IMR-90 (cell line): ENCODE data around the gene CLEC16A. TPM values are rescaled to one million over a fixed set of nuclear protein-coding genes. Genes with fewer than 3 reads are reported as not detected.
A peak's percentile ranks its signal among the peaks of the same experiment; 100 is the strongest.

Experiments
- ATAC-seq: fragments of 200-7000 bp; cut with Tn5 transposase; 2 replicates; pipeline ENCODE4 v1.9.1; 2020; ENCODE audit warnings: low read depth, mild to moderate bottlenecking, moderate library complexity
- BruUV-seq: library from RNA; stranded (reverse); fragments of 400-500 nt; replicated peaks from 2 replicates; lab custom pipeline; 2021; lab: Mats Ljungman, UMichigan
- CTCF ChIA-PET: fragments of 300-600 bp; formaldehyde crosslinking; extraction: SDS; loops from one replicate; lab custom pipeline; 2021; ENCODE audit warnings: antibody characterized with exemption; lab: Yijun Ruan, JAX
- POLR2A ChIA-PET: fragments of 300-600 bp; sonication (Branson Sonifier 250); formaldehyde crosslinking; loops from one replicate; lab custom pipeline; 2022; ENCODE audit warnings: antibody characterized with exemption; ENCODE audit not compliant: unreplicated experiment; lab: Charles Lee
- DNase-seq: peaks from one replicate; pipeline ENCODE4 v3.0.0; 2013
- H2AFZ ChIP-seq: replicated peaks from 2 replicates; pipeline ENCODE3; 2013; ENCODE audit warnings: low read length, mild to moderate bottlenecking; ENCODE audit not compliant: poor library complexity
- H2AK5ac ChIP-seq: 2 replicates; pipeline ENCODE4 v1.6.1; 2013; ENCODE audit warnings: low read depth, low read length, inconsistent platforms
- H2AK9ac ChIP-seq: replicated peaks from 2 replicates; pipeline ENCODE3; 2013; ENCODE audit warnings: mild to moderate bottlenecking, low read depth, low read length, moderate library complexity; ENCODE audit not compliant: poor library complexity
- H2BK120ac ChIP-seq: 2 replicates; pipeline ENCODE4 v1.6.1; 2013; ENCODE audit warnings: low read depth, low read length, inconsistent platforms
- H2BK15ac ChIP-seq: 3 replicates; pipeline ENCODE4 v1.6.1; 2013; ENCODE audit warnings: low read depth, low read length, inconsistent platforms
- H2BK20ac ChIP-seq: 2 replicates; pipeline ENCODE4 v1.6.1; 2013; ENCODE audit warnings: low read depth, mild to moderate bottlenecking, inconsistent platforms, low read length, moderate library complexity
- H2BK5ac ChIP-seq: 2 replicates; pipeline ENCODE4 v1.6.1; 2013; ENCODE audit warnings: mild to moderate bottlenecking, low read depth, low read length, inconsistent platforms; ENCODE audit not compliant: poor library complexity, severe bottlenecking
- H3K14ac ChIP-seq: replicated peaks from 2 replicates; pipeline ENCODE4 v1.6.1; 2013; ENCODE audit warnings: low read depth, low read length, inconsistent platforms
- H3K18ac ChIP-seq: 2 replicates; pipeline ENCODE4 v1.6.1; 2013; ENCODE audit warnings: low read depth, low read length, control low read depth
- H3K23ac ChIP-seq: 2 replicates; pipeline ENCODE4 v1.6.1; 2013; ENCODE audit warnings: low read depth, low read length, inconsistent platforms
- H3K27ac ChIP-seq: 2 replicates; pipeline ENCODE4 v1.5.1; 2013; ENCODE audit warnings: mild to moderate bottlenecking, control low read depth, low read length; ENCODE audit not compliant: insufficient read depth
- H3K27me3 ChIP-seq: 2 replicates; pipeline ENCODE4 v1.6.1; 2013; ENCODE audit warnings: low read length; ENCODE audit not compliant: control insufficient read depth, insufficient read depth
- H3K36me3 ChIP-seq: 2 replicates; pipeline ENCODE4 v1.6.1; 2013; ENCODE audit warnings: low read length, mixed read lengths; ENCODE audit not compliant: control insufficient read depth, insufficient read depth
- H3K4ac ChIP-seq: 2 replicates; pipeline ENCODE4 v1.6.1; 2013; ENCODE audit warnings: low read depth, low read length, inconsistent platforms
- H3K4me1 ChIP-seq: 2 replicates; pipeline ENCODE4 v1.6.1; 2013; ENCODE audit warnings: low read length, mixed read lengths; ENCODE audit not compliant: control insufficient read depth, insufficient read depth
- H3K4me2 ChIP-seq: 2 replicates; pipeline ENCODE4 v1.6.1; 2013; ENCODE audit warnings: low read depth, mild to moderate bottlenecking, control low read depth, low read length, moderate library complexity
- H3K4me3 ChIP-seq: 2 replicates; pipeline ENCODE4 v1.5.1; 2013; ENCODE audit warnings: low read depth, mild to moderate bottlenecking, control low read depth, low read length, moderate library complexity; ENCODE audit not compliant: insufficient read depth
- H3K56ac ChIP-seq: 2 replicates; pipeline ENCODE4 v1.6.1; 2013; ENCODE audit warnings: low read length, inconsistent platforms; ENCODE audit not compliant: insufficient read depth; ENCODE audit errors: extremely low read depth
- H3K79me1 ChIP-seq, 2 experiments: 2 replicates each; pipeline ENCODE4 v1.6.1; 2013; ENCODE audit warnings: low read length in 2 of 2, inconsistent platforms in 1 of 2, low read depth in 1 of 2
- H3K9ac ChIP-seq: 2 replicates; pipeline ENCODE4 v1.6.1; 2013; ENCODE audit warnings: low read depth, low read length, control low read depth
- H3K9me1 ChIP-seq: 2 replicates; pipeline ENCODE4 v1.6.1; 2013; ENCODE audit warnings: low read length, inconsistent platforms; ENCODE audit not compliant: insufficient read depth
- H3K9me3 ChIP-seq: 2 replicates; pipeline ENCODE4 v1.6.1; 2013; ENCODE audit warnings: low read length; ENCODE audit not compliant: control insufficient read depth, insufficient read depth
- H4K20me1 ChIP-seq: 2 replicates; pipeline ENCODE4 v1.6.1; 2013; ENCODE audit warnings: low read length, inconsistent platforms; ENCODE audit not compliant: insufficient read depth
- H4K5ac ChIP-seq: 2 replicates; pipeline ENCODE4 v1.6.1; 2013; ENCODE audit warnings: mild to moderate bottlenecking, low read depth, low read length, control low read depth
- H4K8ac ChIP-seq, 2 experiments: 2 replicates each; pipeline ENCODE4 v1.6.1; 2013; ENCODE audit warnings: low read depth in 2 of 2, low read length in 2 of 2, control low read depth in 1 of 2, inconsistent platforms in 1 of 2
- H4K91ac ChIP-seq: 2 replicates; pipeline ENCODE4 v1.6.1; 2013; ENCODE audit warnings: low read depth, low read length, inconsistent platforms; ENCODE audit not compliant: insufficient read depth
- BHLHE40 ChIP-seq: fragments of 150-350 bp; IDR thresholded peaks from 2 replicates; pipeline ENCODE4 v1.6.1; 2016; ENCODE audit warnings: mild to moderate bottlenecking, low read depth, low read length
- CEBPB ChIP-seq: IDR thresholded peaks from 2 replicates; pipeline ENCODE4 v1.6.1; 2012; ENCODE audit warnings: low read depth, low read length, improper control_type of control experiment
- CHD1 ChIP-seq: IDR thresholded peaks from 2 replicates; pipeline ENCODE4 v1.6.1; 2012; ENCODE audit warnings: low read depth, low read length, improper control_type of control experiment
- CTCF ChIP-seq: conservative IDR thresholded peaks from 2 replicates; pipeline ENCODE4 v1.5.1; 2012; ENCODE audit warnings: mild to moderate bottlenecking, low read depth, low read length, improper control_type of control experiment
- ELK1 ChIP-seq: fragments of 150-350 bp; IDR thresholded peaks from 2 replicates; pipeline ENCODE4 v1.6.1; 2016; ENCODE audit warnings: low read depth, mild to moderate bottlenecking, low read length, moderate library complexity, borderline replicate concordance
- FOS ChIP-seq: fragments of 150-350 bp; IDR thresholded peaks from 2 replicates; pipeline ENCODE4 v1.6.1; 2016; ENCODE audit warnings: low read depth, low read length
- MAFK ChIP-seq: IDR thresholded peaks from 2 replicates; pipeline ENCODE4 v1.6.1; 2012; ENCODE audit warnings: low read depth, low read length, improper control_type of control experiment
- MAZ ChIP-seq: IDR thresholded peaks from 2 replicates; pipeline ENCODE4 v1.6.1; 2012; ENCODE audit warnings: low read depth, mild to moderate bottlenecking, low read length, improper control_type of control experiment, moderate library complexity, borderline replicate concordance
- NFE2L2 ChIP-seq: fragments of 150-350 bp; IDR thresholded peaks from 2 replicates; pipeline ENCODE4 v1.6.1; 2016; ENCODE audit warnings: low read depth, mild to moderate bottlenecking, low read length
- POLR2A ChIP-seq: IDR thresholded peaks from 2 replicates; pipeline ENCODE4 v1.6.1; 2012; ENCODE audit warnings: mild to moderate bottlenecking, low read depth, low read length
- RFX5 ChIP-seq: IDR thresholded peaks from 2 replicates; pipeline ENCODE4 v1.8.0; 2012; ENCODE audit warnings: low read depth, mild to moderate bottlenecking, low read length, moderate library complexity
- SMC3 ChIP-seq: fragments of 150-350 bp; IDR thresholded peaks from 2 replicates; pipeline ENCODE4 v1.6.1; 2016; ENCODE audit warnings: low read depth, mild to moderate bottlenecking, antibody characterized with exemption, low read length, moderate library complexity
- USF2 ChIP-seq: fragments of 150-350 bp; IDR thresholded peaks from 2 replicates; pipeline ENCODE4 v1.6.1; 2017; ENCODE audit warnings: mild to moderate bottlenecking, antibody characterized with exemption, low read length, low read depth
- WGBS, 2 experiments: methylation state at CpG; one replicate each; pipeline versions ENCODE4 v1.1.5 to v1.1.7; 2013; ENCODE audit warnings: missing lambda C conversion rate in 2 of 2; ENCODE audit not compliant: insufficient read length in 1 of 2; ENCODE audit errors: extremely low coverage in 2 of 2; 5-methylcytosine and 5-hydroxymethylcytosine counted together
- dilution Hi-C: fragments of 300-500 bp; cut with HindIII; formaldehyde crosslinking; loops from one replicate; pipeline ENCODE4 v1.14.3; 2018; ENCODE audit warnings: low sequenced_read_pairs; ENCODE audit not compliant: unreplicated experiment
- in situ Hi-C: fragments of 300-500 bp; cut with MboI; formaldehyde crosslinking; loops from 3 replicates; pipeline ENCODE4 v1.14.3; 2019; ENCODE audit warnings: low sequenced_read_pairs, inconsistent platforms, mixed read lengths
- intact Hi-C: fragments of 100-400 bp; cut with micrococcal nuclease; formaldehyde crosslinking; loops from 2 replicates; pipeline ENCODE4 v1.10.0; 2022
- polyA plus RNA-seq, 3 experiments: library from polyadenylated mRNA; depleted of rRNA; stranded (reverse); fragments of >200 nt; gene quantifications; 2 replicates each; pipeline ENCODE4 v1.2.3, GENCODE V29; 2012; ENCODE audit warnings: low replicate concordance in 1 of 3
- total RNA-seq: library from RNA; depleted of rRNA; stranded (reverse); fragments of >200 nt; gene quantifications from 2 replicates; pipeline ENCODE4 v1.2.3, GENCODE V29; 2012

Gene CLEC16A
- total and polyA plus RNA-seq, 2 of the 4 experiments (the other 2 are of a cell fraction), result 15.9 to 16.5 TPM

- no TSS peak for BruUV-seq
- TF ChIP-seq RFX5 (no peak), NFE2L2 (no peak), CHD1 (no peak), CTCF (no peak), MAZ (no peak), CEBPB (no peak), BHLHE40 (no peak), SMC3 (no peak), POLR2A (no peak), ELK1 (no peak), USF2 (no peak), FOS (no peak), MAFK (no peak)
- Histone ChIP-seq H3K27me3 (no peaks in the 10 kb centered on the region), H4K8ac (peak overlapping the region; percentile 64 to 92), H2BK120ac (peak overlapping the region; percentile 98), H3K27ac (peak overlapping the region; percentile 93), H4K91ac (peak overlapping the region; percentile 98), H3K9me1 (peaks cover 50% of the 10 kb centered on the region), H3K56ac (peak overlapping the region; percentile 53; the same call in 1 of the 2 replicates), H3K9ac (0 out of 2 replicates have a peak overlapping the region, but pooled peaks have one; percentile 38), H2BK5ac (peak overlapping the region; percentile 93), H3K79me1 (peaks cover 0 to 42% of the 10 kb centered on the region in 2 experiments; a peak in 3 of 4 replicates), H3K4me1 (peaks cover 49% of the 10 kb centered on the region), H2BK20ac (peak overlapping the region; percentile 98), H3K4ac (peak overlapping the region; percentile 96), H2BK15ac (peak overlapping the region; percentile 94), H3K36me3 (no peaks in the 10 kb centered on the region), H2AK9ac (peak overlapping the region; percentile 29), H4K20me1 (0 out of 2 replicates have a peak, but pooled peaks cover 3% of the 10 kb centered on the region), H3K18ac (peak overlapping the region; percentile 97), H3K4me3 (no peak overlapping the region), H3K4me2 (no peak overlapping the region), H3K23ac (peak overlapping the region; percentile 90; the same call in 1 of the 2 replicates), H3K9me3 (no peaks in the 10 kb centered on the region), H2AK5ac (peak overlapping the region; percentile 98), H4K5ac (peak overlapping the region; percentile 97), H3K14ac (peak overlapping the region; percentile 94), H2AFZ (no peak overlapping the region)
- no CpG with 5 or more reads among the region's 6 CpGs for WGBS, 2 experiments
- ChIA-PET POLR2A (no interaction called here), CTCF (no interaction called here)
- dilution Hi-C loops (no loop called here), intact Hi-C loops (loop anchor here (5.0 kb wide), 2 partner anchors 57 to 163 kb away; no protein-coding TSS in a partner anchor), in situ Hi-C loops (no loop called here)
- ATAC-seq, result no peak
- no peak for DNase-seq
Measured at GRCh38 chr16:11088831-11089230, 144.5 kb downstream of the CLEC16A start.
